ENCODE data around the gene MALAT1. TPM values are rescaled to one million over a fixed set of nuclear protein-coding genes. Genes with fewer than 3 reads are reported as not detected.

The MALAT1 gene
- total and polyA plus RNA-seq, 10 of the 15 experiments (the other 5 are each of a cell fraction or from before 2014, with no cell fraction given): 448 to 8,160 (median 2,019) TPM

DNA sequence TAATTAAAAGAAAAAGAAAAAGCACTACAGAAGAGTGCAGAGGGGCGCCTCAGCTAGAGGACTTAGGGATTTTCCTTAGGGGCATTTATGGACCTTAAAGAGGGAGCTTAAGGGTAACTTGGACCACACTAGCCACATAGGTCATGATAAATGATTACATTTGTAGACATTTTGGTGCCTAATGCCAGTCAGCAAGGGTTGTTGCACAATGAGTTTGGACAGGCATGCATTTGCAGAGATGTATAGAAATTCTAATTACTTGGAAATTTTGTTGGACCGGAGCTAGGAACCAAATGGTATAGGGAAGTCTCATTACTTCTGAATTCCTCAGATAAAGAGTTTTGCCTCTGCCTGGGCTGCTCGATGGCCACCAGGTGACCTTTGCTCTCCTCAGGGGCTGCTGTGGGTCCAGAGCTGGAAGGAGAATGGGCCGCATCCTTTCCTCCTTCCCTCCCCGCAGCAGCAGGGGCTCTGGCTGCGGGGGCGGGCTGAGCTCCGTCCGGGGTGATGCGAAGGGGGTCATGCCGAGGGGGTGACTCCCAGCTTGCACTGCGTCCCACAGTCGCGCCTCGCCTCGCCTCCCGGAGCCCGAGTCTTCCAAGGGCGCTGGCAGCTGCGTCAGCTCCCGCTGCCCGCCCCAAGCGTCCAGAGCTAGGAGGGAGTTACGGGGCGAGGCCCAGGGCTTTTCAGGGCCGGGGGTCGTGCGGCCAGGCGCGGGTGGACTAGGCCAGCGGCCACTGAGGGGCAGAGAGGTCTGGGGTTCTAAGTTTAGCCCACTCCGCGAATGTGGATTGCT is 20.3 kb upstream of the MALAT1 start:
- no peaks in the 10 kb centered on the region for H3K9me3 ChIP-seq (replicated peaks; ENCODE audit: control insufficient read depth, insufficient read depth, low read length)
- ChIA-PET RAD21 (ENCODE audit: unreplicated experiment) (interaction anchor here (0.9 to 6.4 kb wide), 7 partner anchors 7 to 61 kb away, joined by 3 to 208 read pairs (median 11); partner anchors contain the start of gene MALAT1), CTCF (interaction anchor here (1.0 to 14.2 kb wide), 9 partner anchors 7 to 465 kb away, joined by 3 to 728 read pairs (median 5); partner anchors contain the start of genes ARL2 and MALAT1), POLR2A (interaction anchor here (0.8 to 8.0 kb wide), 13 partner anchors 13 to 66 kb away, joined by 3 to 429 read pairs (median 6); partner anchors contain the start of genes MALAT1 and NEAT1), SMC1A (ENCODE audit: uncharacterized antibody, unreplicated experiment) (interaction anchor here (1.3 to 13.3 kb wide), 6 partner anchors 10 to 64 kb away, joined by 3 to 481 read pairs (median 18); partner anchors contain the start of gene MALAT1)
- no peak for ATAC-seq
- BruUV-seq (replicated peaks): no TSS peak
- H3K36me3 ChIP-seq (ENCODE audit: control insufficient read depth in 2 of 2, insufficient read depth in 2 of 2, low read length in 1 of 2): no peaks in the 10 kb centered on the region
- H3K79me2 ChIP-seq (ENCODE audit: control insufficient read depth, insufficient read depth, low read length): peaks cover 26% of the 10 kb centered on the region
- peaks cover 19% of the 10 kb centered on the region for H3K4me1 ChIP-seq (ENCODE audit: control insufficient read depth, insufficient read depth, low read length)
- WGBS (ENCODE audit: insufficient coverage, insufficient replicate concordance, low lambda C conversion rate, missing lambda C conversion rate): 92% methylated on average over 31 of the region's 33 CpGs
- no peaks in the 10 kb centered on the region for H3K27me3 ChIP-seq (replicated peaks in 1 of 2; ENCODE audit: control insufficient read depth in 2 of 2, insufficient read depth in 2 of 2, low read length in 1 of 2)
- H2AFZ ChIP-seq (ENCODE audit: control insufficient read depth, low read depth, low read length): no peak overlapping the region
- H3K27ac ChIP-seq (ENCODE audit: control insufficient read depth, insufficient read depth): no peak overlapping the region; the same call in none of the 2 replicates
- H3K9ac ChIP-seq (ENCODE audit: control insufficient read depth, insufficient read depth, low read length): peak overlapping the region; percentile 53
- no peak for FAIRE-seq
- no peak overlapping the region for H3K4me3 ChIP-seq
- no peaks in the 10 kb centered on the region for H4K20me1 ChIP-seq (ENCODE audit: control insufficient read depth, insufficient read depth)
- H3K4me2 ChIP-seq (ENCODE audit: control insufficient read depth, insufficient read depth): peak overlapping the region; percentile 31; the same call in 1 of the 2 replicates
- TF ChIP-seq GATAD2B (conservative IDR thresholded peaks at IDR 0.05; ENCODE audit: low read depth): 0 out of 2 replicates have a peak, but pooled peaks have one; percentile 50
- TF ChIP-seq NR2C2 (IDR thresholded peaks at IDR 0.05; ENCODE audit: borderline replicate concordance, control insufficient read depth, insufficient read length, low read depth): no peak
- no peak for TF ChIP-seq ASH2L (IDR thresholded peaks at IDR 0.05; ENCODE audit: borderline replicate concordance, low read depth)
- DNase-seq (ENCODE audit: low read depth, low spot score): no peak
- intact Hi-C loops (cut with micrococcal nuclease; ENCODE audit: unreplicated experiment): no loop called here
- in situ Hi-C loops (cut with MboI): no loop called here

Data from GM12878 (cell line).